ENCODE results near the gene SEMA7A. TPM values are rescaled to one million over a fixed set of nuclear protein-coding genes. Genes with fewer than 3 reads are reported as not detected.

SEMA7A gene
- total and polyA plus RNA-seq, 8 donors = 4.5 to 7.8 (median 5.9) TPM

- TF ChIP-seq CTCF (IDR thresholded peaks at IDR 0.05) = no peak
- no peak overlapping the region for H3K4me3 ChIP-seq
- intact Hi-C loops (cut with DNase I) = no loop called here
- DNase-seq (peak in 1 of 4 donors; percentile 17), ATAC-seq (no peak)
- peaks cover 0 to 7% of the 10 kb centered on the region in 2 donors for H3K27me3 ChIP-seq
- peaks cover 0 to 30% of the 10 kb centered on the region in 2 donors for H3K4me1 ChIP-seq
- no peak overlapping the region for H3K27ac ChIP-seq
- no peaks in the 10 kb centered on the region for H3K9me3 ChIP-seq
- no peaks in the 10 kb centered on the region for H3K36me3 ChIP-seq
These were observed 8.1 kb downstream of the SEMA7A start for GRCh38 chr15:74425630-74426029.

GRCh38 chr15:74424901-74425528 lies 8.7 kb downstream of the SEMA7A start:
- DNase-seq = peak in 1 of 4 donors; percentile 49
- H3K4me1 ChIP-seq = peaks cover 0 to 30% of the 10 kb centered on the region in 2 donors
- H3K9me3 ChIP-seq = no peaks in the 10 kb centered on the region
- H3K27me3 ChIP-seq = peaks cover 0 to under 1% of the 10 kb centered on the region in 2 donors
- no peak overlapping the region for H3K27ac ChIP-seq
- TF ChIP-seq CTCF (IDR thresholded peaks at IDR 0.05) = no peak
- no peaks in the 10 kb centered on the region for H3K36me3 ChIP-seq
- H3K4me3 ChIP-seq = no peak overlapping the region
- ATAC-seq = no peak
- intact Hi-C loops (cut with DNase I) = no loop called here

- Histone ChIP-seq H3K27ac (no peak overlapping the region), H3K4me1 (peaks cover 0 to 18% of the 10 kb centered on the region in 2 donors), H3K36me3 (no peaks in the 10 kb centered on the region), H3K27me3 (no peaks in the 10 kb centered on the region), H3K9me3 (no peaks in the 10 kb centered on the region), H3K4me3 (no peak overlapping the region)
- DNase-seq (peak in 1 of 4 donors; percentile 37), ATAC-seq (no peak)
- TF ChIP-seq CTCF (IDR thresholded peaks at IDR 0.05) = no peak
- intact Hi-C loops (cut with DNase I) = no loop called here
These were observed 10.1 kb downstream of the SEMA7A start for GRCh38 chr15:74423431-74424257.

- DNase-seq (peak in 1 of 4 donors; percentile 37), ATAC-seq (peak; percentile 46)
- H3K4me3 ChIP-seq = no peak overlapping the region
- peaks cover 0 to 1% of the 10 kb centered on the region in 2 donors for H3K36me3 ChIP-seq
- intact Hi-C loops (cut with DNase I) = no loop called here
- no peaks in the 10 kb centered on the region for H3K27me3 ChIP-seq
- H3K27ac ChIP-seq = no peak overlapping the region
- no peak for TF ChIP-seq CTCF (IDR thresholded peaks at IDR 0.05)
- H3K4me1 ChIP-seq = peaks cover 0 to 12% of the 10 kb centered on the region in 2 donors
- no peaks in the 10 kb centered on the region for H3K9me3 ChIP-seq
These were observed 10.9 kb downstream of the SEMA7A start for GRCh38 chr15:74422652-74423430.
